Ovary (tissue), 9 donors: ENCODE measurements around the gene DSCAM. TPM values are rescaled to one million over a fixed set of nuclear protein-coding genes. Genes with fewer than 3 reads are reported as not detected.

Experiments
- DNase-seq, 5 donors: peaks; one replicate each; pipeline ENCODE4 v3.0.0-alpha.2; 2019 to 2020
- H3K27ac ChIP-seq, 2 donors: fragments of 200-600 bp; one replicate each; pipeline versions ENCODE4 v1.5.1 to v1.8.0; 2019 to 2022
- H3K27me3 ChIP-seq: fragments of 200-600 bp; one replicate; pipeline ENCODE4 v1.8.0; 2022
- H3K36me3 ChIP-seq: fragments of 200-600 bp; sonication (generic); one replicate; pipeline ENCODE4 v1.5.1; 2019
- H3K4me1 ChIP-seq: one replicate; pipeline ENCODE4 v1.8.1; 2013; ENCODE audit warnings: mild to moderate bottlenecking, moderate library complexity; ENCODE audit not compliant: insufficient read depth
- H3K4me3 ChIP-seq: fragments of 200-600 bp; sonication (generic); one replicate; pipeline ENCODE4 v1.5.1; 2017
- H3K9me3 ChIP-seq, 2 donors: fragments of 200-600 bp in 1 of 2; sonication (generic) in 1 of 2; one replicate each; pipeline versions ENCODE4 v1.5.1 to v1.8.1; 2013 to 2019; ENCODE audit warnings: mild to moderate bottlenecking in 1 of 2, moderate library complexity in 1 of 2
- CTCF ChIP-seq, 3 donors: fragments of 450-650 bp in 2 of 3; fragments of 200-600 bp in 1 of 3; IDR thresholded peaks; one replicate each; pipeline versions ENCODE4 v1.5.1 to v1.8.0; 2016 to 2022; ENCODE audit warnings: antibody characterized with exemption in 3 of 3, mild to moderate bottlenecking in 1 of 3
- EP300 ChIP-seq: sonication (generic); formaldehyde crosslinking; IDR thresholded peaks from one replicate; pipeline ENCODE4 v1.6.1; 2017; ENCODE audit warnings: antibody characterized with exemption
- POLR2A ChIP-seq: fragments of 450-650 bp; IDR thresholded peaks from one replicate; pipeline ENCODE4 v1.6.1; 2017; ENCODE audit warnings: antibody characterized with exemption, mild to moderate bottlenecking, moderate library complexity
- WGBS, 3 donors: extraction: QIAGEN DNeasy Blood & Tissue Kit in 1 of 3; methylation state at CpG; one replicate each; pipeline versions ENCODE4 v1.1.5 to v1.1.7; 2013 to 2017; 5-methylcytosine and 5-hydroxymethylcytosine counted together
- intact Hi-C, 4 donors: fragments of 100-400 bp; cut with DNase I; formaldehyde crosslinking; loops; one replicate each; pipeline versions ENCODE4 v1.11.0 to v1.15.1; 2022 to 2023
- polyA plus RNA-seq, 2 donors: library from polyadenylated mRNA; stranded (reverse); fragments of 200-250 nt in 1 of 2; fragments of 350-450 nt in 1 of 2; fragmentation: Illumina TruSeq in 1 of 2; extraction: RNeasy Lipid Tissue Mini Kit (QIAGEN cat#74804) in 1 of 2; gene quantifications; one replicate each; pipeline ENCODE4 v1.2.3, GENCODE V29; 2013 to 2014
- total RNA-seq, 7 donors: library from RNA; depleted of rRNA in 2 of 7; stranded (reverse); fragments of >200 nt in 2 of 7; fragmentation: NEBNext Ultra II Directional in 3 of 7; extraction: Animal tissue kit (Norgen Biotek cat#: 25700) in 3 of 7; gene quantifications; one replicate each; pipeline versions ENCODE4 v1.1.0 to v1.2.4, GENCODE V29; 2016 to 2023
- donor health status: DM: no; HTN: no; CAD: no; lungs with moderate emphysema.
- donor health status: DM: no; HTN: no; CAD: no.
- donor health status: Bipolar disorder and iron deficiency.
- donor health status: DM: yes; HTN: yes; CAD: no.
- donor health status: DM: no; HTN: no; CAD: no.
- donor health status: DM: yes; HTN: yes; CAD: no.

The DSCAM gene
- total and polyA plus RNA-seq, 9 donors: under 0.01 to 0.12 (median 0.04) TPM; not detected in 5

- no peaks in the 10 kb centered on the region for H3K9me3 ChIP-seq
- intact Hi-C loops: no loop called here
- H3K27ac ChIP-seq: no peak overlapping the region
- no peaks in the 10 kb centered on the region for H3K36me3 ChIP-seq
- no peak for DNase-seq
- H3K27me3 ChIP-seq: no peaks in the 10 kb centered on the region
- H3K4me3 ChIP-seq: no peak overlapping the region
- no peaks in the 10 kb centered on the region for H3K4me1 ChIP-seq
- no peak for TF ChIP-seq EP300
- no peak for TF ChIP-seq POLR2A
- TF ChIP-seq CTCF (IDR thresholded peaks at IDR 0.05): no peak
These were observed 11.6 kb upstream of the DSCAM start for GRCh38 chr21:40858517-40858916.

DNA sequence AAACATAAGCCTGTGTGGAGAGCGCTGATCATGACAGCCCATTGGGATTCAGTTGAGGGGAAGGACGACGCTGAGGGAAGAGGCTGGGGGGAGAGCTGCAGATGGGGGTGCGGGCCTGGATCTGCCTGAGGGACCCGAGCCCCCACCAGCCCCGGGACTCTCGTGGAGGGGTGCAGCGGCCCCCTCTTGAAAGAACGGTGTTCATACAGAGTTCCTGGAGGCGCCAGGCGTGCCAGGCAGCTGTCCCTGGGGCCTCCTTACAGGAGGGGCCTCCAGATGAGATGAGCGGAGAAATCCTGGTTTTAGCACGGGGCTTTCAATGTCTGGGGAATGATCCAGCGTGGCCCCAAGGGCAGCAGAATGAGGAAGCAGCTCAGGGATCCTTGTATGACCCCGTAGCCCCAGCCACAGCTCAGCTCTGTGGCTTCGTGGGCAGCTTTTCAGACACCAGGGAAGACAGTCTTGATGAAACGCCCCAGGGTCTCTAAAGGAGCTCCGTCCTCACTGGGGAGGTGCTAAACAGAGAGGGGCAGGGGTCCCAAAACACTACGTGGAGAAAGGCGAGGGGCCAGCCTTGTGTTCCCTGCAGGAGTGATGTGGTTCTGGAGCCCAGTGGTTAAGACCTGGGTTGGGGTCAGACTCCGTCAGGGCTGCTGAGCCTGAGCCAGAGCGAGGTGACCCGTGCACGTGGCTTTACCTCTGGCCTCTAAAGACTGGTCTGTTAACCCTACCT is 7.2 kb upstream of the DSCAM start:
- no peaks in the 10 kb centered on the region for H3K36me3 ChIP-seq
- 54 to 62% (median 61%) methylated on average over 24 of the region's 24 CpGs for WGBS, 3 donors
- H3K4me1 ChIP-seq: no peaks in the 10 kb centered on the region
- DNase-seq: no peak
- H3K27ac ChIP-seq: no peak overlapping the region
- H3K27me3 ChIP-seq: no peaks in the 10 kb centered on the region
- intact Hi-C loops: no loop called here
- no peaks in the 10 kb centered on the region for H3K9me3 ChIP-seq
- TF ChIP-seq EP300 (no peak), POLR2A (no peak), CTCF (IDR thresholded peaks at IDR 0.05) (no peak)
- no peak overlapping the region for H3K4me3 ChIP-seq

DNA sequence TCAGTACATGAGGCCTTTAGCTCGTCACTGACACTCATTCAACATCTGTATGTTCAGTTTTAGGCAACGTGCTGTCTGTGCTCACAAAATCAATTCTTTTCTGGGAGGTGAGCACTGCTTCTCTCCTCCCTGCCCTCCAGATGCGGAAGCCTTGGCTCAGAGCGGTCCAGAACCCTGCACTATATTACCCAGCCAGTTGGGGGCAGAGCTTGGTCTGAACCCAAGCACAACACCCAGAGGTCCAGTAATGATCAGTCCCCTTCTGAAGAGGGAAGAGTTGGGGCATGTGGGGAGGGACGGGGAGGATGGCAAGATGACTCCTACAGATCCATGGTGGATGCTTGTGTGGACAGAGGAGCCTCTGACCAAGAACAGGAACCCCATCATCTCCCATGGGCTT is 5.6 kb upstream of the DSCAM start:
- Histone ChIP-seq H3K4me3 (no peak overlapping the region), H3K9me3 (no peaks in the 10 kb centered on the region), H3K4me1 (no peaks in the 10 kb centered on the region), H3K27me3 (no peaks in the 10 kb centered on the region), H3K27ac (no peak overlapping the region), H3K36me3 (no peaks in the 10 kb centered on the region)
- intact Hi-C loops: no loop called here
- WGBS, 3 donors: 70 to 78% (median 77%) methylated on average over 5 of the region's 5 CpGs
- TF ChIP-seq CTCF (IDR thresholded peaks at IDR 0.05): no peak
- TF ChIP-seq POLR2A: no peak
- no peak for TF ChIP-seq EP300
- DNase-seq: no peak

DNA sequence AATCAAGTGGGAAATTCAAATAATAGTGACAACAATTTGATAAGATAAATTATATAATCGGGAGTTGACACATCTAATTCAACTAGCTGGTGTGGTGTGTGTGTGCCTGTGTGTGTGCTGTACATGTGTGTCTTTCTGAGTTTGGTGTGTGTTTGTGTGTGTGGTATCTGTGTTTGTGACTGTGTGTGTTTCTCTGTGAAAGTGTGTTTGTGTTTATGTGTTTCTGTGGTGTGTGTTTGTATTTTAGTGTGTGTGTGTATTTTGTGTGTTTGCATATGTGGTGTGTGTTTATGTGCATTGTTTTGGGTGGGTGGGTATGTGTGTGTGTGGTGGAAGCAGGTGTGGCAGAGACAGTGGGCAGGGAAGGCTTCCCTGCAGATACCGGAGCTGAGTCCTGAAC is 4.8 kb upstream of the DSCAM start:
- H3K4me1 ChIP-seq: no peaks in the 10 kb centered on the region
- H3K9me3 ChIP-seq: no peaks in the 10 kb centered on the region
- DNase-seq: no peak
- TF ChIP-seq EP300: no peak
- no peak for TF ChIP-seq POLR2A
- no peak for TF ChIP-seq CTCF (IDR thresholded peaks at IDR 0.05)
- H3K27ac ChIP-seq: no peak overlapping the region
- H3K27me3 ChIP-seq: no peaks in the 10 kb centered on the region
- 70 to 87% (median 72%) methylated on average over 2 of the region's 2 CpGs for WGBS, 3 donors
- H3K4me3 ChIP-seq: no peak overlapping the region
- H3K36me3 ChIP-seq: no peaks in the 10 kb centered on the region
- intact Hi-C loops: no loop called here
